Activated CD8-positive, alpha-beta memory T cell treated with anti-CD3 and anti-CD28 coated beads, Interleukin-2, amount 50 U/mL, for 1 hour (primary cell): ENCODE data around the gene MAN1B1.
"Not testable (repeated sequence)": the region's sequence is repeated elsewhere in the genome, so short reads cannot be mapped to it uniquely, and the experiment has no call there.

ENCODE experiments used
- DNase-seq: peaks from one replicate; pipeline ENCODE4 v3.0.0-alpha.2; 2020; ENCODE audit errors: extremely low read depth

Gene MAN1B1

GRCh38 chr9:137128158-137128861, 41.5 kb downstream of the MAN1B1 start:
- DNase-seq = no peak

GRCh38 chr9:137128862-137129455, 42.2 kb downstream of the MAN1B1 start:
- no peak for DNase-seq

- DNase-seq = peak; percentile 56
Measured at GRCh38 chr9:137129456-137130175, 42.8 kb downstream of the MAN1B1 start.

DNA sequence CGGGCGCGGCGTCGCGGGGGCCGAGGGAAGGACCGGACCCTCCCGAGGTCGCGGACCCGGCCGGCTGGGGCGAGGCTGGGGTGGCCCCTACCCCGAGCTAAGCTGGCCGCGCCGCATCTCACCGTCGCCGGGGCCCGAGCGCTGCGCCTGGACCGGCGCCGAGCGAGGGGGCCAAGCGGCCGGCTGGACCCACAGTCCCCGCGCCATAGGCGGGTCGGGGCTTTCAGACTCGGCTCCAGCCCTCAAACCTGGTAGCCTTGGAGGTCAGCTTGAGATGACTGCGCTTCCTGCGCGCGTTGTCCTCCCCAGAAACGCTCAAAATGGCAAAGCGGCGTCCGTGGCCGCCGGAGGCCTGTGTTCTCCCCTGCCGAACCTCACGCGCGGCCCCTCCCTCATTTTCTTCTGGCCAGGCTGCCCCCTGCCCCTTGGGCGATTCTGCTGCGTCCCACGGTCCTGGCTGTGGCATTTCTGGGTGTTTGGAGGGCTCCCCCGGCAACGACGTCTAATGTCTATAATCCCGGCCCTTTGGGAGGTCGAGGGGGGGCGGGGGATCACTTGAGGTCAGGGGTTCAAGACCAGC, 43.5 kb downstream of the MAN1B1 start:
- no peak for DNase-seq

DNA sequence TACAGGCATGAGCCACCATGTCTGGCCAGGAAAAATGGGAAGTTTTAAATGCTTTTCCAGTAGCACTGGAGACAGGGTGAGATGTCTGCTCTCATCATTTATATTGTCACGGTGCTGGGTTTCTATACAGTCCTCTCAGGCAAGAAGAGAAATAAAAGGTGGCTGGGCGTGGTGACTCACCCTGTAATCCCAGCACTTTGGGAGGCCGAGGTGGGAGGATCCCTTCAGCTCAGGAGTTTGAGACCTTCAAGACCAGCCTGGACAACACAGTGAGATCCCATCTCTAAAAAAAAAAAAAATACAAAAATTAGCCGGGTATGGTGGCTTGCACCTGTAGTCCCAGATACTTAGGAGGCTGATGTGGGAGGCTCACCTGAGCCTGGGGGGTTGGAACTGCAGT, 47.4 kb downstream of the MAN1B1 start:
- no peak for DNase-seq

- DNase-seq = not testable (repeated sequence)
Measured at GRCh38 chr9:137135154-137135553, 48.4 kb downstream of the MAN1B1 start.

DNA sequence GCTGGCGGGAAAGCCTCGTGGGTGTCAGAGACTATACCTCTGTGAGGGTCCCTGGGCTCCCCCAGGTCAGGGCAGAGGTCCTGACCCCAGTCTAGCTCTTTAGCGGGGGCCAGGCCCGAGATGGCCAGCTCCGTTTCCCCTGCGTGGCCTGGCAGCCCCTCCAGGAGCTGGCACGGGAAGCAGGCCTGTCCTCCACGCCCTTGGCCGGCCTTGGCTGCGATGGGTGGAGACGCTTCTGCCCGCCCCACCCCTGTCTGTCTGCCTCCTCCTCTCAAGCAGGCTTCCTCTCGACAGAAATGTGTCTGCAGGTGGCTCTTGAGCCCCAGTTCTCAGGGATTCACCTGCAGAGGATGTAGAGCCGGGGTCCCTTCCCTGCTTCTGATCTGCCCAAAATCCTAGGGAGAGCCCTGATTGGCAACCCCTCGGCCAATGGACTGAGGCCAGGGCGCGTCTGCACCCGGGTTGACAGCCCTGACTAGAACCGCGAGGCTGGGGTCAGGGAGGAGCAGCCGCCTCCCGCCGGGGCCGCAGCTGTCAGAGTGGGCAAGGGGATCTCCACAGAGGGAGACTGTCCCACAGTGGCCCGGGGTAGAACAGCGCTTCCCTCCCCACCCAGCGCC, 49.6 kb downstream of the MAN1B1 start:
- no peak for DNase-seq

DNA sequence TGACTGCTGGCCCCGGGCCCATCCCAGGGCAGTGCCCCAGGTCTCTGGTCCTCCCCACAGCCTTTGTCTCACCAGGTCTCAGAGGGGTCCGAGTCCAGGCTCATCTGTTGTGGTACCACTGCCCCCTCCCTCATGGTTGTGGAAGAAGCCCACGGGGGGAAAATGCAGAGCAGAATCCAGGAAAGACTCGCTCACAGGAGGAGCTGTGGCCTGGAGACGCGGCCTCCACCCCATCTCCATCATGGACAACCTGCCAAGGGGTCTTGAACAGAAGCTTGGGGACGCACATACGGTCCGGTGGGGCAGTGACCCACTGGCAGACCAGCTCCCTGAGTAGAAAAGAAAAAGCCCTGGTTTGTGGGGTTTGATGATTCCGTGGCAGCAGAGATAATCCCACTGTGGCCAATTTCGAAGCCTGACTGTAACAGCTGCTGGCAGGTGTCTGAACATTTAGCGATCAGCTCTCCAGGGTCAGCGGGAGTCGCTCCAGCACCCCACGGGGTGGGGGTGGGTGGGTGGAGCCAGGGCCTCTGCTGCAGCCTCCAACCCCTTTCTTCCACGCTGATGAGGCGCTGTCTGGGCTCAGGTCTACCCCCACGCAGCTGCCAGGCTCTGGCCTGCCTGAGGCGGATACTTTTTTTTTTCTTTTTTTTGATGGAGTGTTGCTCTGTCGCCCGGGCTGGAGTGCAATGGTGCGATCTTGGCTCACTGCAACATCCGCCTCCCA, 50.3 kb downstream of the MAN1B1 start:
- no peak for DNase-seq

DNA sequence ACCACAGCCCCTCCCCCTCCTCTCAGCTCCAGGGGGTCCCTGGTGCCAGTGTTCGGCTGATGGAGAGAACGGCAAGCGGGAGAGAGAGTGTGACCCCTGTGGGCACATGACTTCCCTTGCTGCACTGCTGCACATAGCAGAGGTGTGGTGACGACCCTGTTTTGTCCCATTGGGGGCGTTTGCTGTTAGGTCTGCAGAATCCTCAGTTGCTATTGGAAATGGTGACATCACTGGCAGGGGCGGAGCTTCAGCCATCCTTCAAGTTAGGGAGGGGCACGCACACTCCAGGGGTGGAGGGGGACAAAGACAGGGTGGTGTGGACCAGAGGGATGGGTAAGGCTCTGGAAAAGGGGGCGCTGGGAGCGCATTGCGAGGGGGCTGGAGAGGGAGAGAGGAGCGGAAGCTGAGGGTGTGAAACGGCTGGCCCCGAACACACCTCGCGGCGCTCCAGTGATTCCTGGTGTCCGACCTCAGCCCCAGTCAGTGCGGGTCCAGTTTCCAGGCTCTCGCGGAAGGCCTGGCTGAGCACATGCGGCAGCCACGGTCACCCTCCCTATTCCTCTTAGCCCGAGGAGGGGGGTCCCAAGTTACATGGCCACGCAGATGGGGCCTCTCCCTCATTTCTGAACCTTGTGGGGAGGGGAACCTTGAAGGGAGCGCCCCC, 51.4 kb downstream of the MAN1B1 start:
- no peak for DNase-seq

DNA sequence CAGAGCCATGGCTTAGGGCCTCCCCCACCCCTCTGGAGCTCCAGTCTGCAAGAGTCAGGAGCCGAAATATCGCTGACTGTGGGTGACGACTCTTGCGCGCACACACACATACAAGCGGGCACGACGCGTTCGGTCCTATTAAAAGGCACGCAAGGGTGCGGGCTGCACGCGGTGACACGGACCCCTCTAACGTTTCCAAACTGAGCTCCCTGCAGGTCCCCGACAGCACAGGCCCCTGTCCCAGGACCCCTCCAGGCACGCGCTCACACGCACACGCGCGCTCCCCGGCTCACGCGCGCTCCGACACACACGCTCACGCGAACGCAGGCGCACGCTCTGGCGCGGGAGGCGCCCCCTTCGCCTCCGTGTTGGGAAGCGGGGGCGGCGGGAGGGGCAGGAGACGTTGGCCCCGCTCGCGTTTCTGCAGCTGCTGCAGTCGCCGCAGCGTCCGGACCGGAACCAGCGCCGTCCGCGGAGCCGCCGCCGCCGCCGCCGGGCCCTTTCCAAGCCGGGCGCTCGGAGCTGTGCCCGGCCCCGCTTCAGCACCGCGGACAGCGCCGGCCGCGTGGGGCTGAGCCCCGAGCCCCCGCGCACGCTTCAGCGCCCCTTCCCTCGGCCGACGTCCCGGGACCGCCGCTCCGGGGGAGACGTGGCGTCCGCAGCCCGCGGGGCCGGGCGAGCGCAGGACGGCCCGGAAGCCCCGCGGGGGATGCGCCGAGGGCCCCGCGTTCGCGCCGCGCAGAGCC, 52.1 kb downstream of the MAN1B1 start, which contains the start of gene GRIN1:
Gene GRIN1 (plus strand): TSS at position 433 of the 746 bp plus-strand sequence. CDS start 333 bp downstream, outside the sequence.
- DNase-seq = no peak

- no peak for DNase-seq
Measured at GRCh38 chr9:137139468-137140150, 52.8 kb downstream of the MAN1B1 start.

DNA sequence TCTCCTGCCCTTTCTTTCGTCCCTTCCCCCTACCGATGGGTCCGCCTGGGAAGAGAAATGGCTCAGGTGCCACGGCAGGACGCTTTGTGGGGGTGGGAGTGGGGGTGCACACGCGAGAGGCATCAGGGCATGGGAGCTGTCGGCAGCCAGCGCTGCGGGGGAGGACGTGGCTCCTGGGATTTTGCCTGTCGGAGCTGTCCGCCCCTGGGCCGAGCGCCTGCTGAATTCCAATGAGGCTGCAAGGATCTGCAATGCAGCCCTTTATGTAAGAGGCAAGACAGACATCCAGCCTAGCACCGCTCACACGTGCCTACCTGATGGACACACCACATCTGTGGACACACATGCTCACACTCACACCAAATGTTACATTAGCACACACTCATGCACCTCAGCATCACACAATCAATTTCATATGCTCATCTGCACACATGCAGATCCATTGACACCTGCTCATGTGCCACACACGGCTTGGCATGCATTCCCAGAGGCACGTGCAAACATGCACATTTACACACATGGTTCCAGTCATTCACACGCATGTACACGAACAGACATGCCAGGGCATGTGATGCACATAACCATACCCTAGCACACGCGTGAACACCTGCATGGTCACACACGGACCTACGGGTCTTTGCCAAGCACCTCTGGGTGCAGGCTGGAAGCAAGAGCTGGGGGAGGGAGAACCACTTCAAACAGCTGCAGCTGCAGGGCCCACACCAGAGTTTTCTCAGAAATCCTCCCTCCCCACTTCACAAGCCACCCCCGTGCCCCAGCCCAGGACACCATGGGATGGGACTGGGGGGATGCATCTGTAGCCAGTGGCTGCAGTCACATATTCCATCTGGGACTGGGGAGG, 53.6 kb downstream of the MAN1B1 start:
- DNase-seq = no peak

DNA sequence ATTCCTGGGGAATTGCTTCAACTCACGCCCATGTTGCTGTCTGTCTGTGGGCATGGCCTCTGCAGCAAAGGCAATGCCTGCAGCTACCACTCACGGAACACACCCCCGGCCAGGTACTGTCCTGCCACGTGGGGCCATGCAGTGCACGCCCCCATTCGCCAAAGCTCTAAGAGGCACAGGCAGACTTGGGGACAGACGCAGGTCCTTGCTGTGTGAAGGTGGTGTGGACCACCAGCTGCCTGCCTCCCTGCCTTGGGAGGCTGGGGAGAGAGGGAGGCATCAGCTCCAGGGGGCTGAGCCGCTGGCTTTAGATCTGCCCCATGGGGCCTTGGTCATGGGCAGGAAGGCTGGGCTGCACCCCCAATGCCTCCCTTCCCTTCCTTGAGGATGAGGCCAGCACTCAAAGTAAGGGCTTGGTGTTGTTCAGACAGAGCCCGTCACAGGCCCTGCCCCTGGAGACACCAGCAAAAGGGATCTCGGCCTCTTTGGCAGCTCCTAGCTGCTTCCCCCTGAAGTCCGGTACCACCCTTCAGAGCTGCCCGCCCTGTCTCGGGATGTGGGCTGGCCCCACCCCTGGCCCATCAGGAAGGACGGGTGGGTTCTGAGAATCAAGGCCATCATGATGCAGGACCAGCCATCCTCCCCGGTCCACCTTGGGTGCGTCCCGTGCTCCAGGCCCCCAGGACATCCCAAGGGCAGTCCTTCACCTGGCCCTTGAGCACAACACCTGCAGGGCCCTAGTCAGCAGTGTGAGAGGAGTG, 54.4 kb downstream of the MAN1B1 start:
- DNase-seq = no peak

GRCh38 chr9:137141976-137142936, 55.5 kb downstream of the MAN1B1 start:
- DNase-seq = no peak

- DNase-seq = no peak
Measured at GRCh38 chr9:137143459-137143858, 56.7 kb downstream of the MAN1B1 start.

GRCh38 chr9:137145731-137146526, 59.1 kb downstream of the MAN1B1 start:
- DNase-seq = no peak
